Peyer's patch (tissue), 4 donors: ENCODE results near the gene EFNB2.

Experiments used
- CTCF ChIP-seq, 6 experiments: fragments of 450-650 bp in 4 of 6; fragments of 200-600 bp in 2 of 6; sonication (generic) in 1 of 6; IDR thresholded peaks; one replicate each; pipeline ENCODE4 v1.5.1; 2017 to 2019; ENCODE audit warnings: antibody characterized with exemption in 6 of 6, mild to moderate bottlenecking in 3 of 6, moderate library complexity in 1 of 6
- POLR2A ChIP-seq, 2 donors: fragments of 450-650 bp; IDR thresholded peaks; one replicate each; pipeline ENCODE4 v1.5.1; 2017; ENCODE audit warnings: antibody characterized with exemption in 2 of 2, mild to moderate bottlenecking in 2 of 2, moderate library complexity in 2 of 2

- TF ChIP-seq CTCF (IDR thresholded peaks at IDR 0.05): no peak
- no peak for TF ChIP-seq POLR2A (IDR thresholded peaks at IDR 0.05)
These were observed 30.2 kb downstream of the EFNB2 start for GRCh38 chr13:106505295-106505694.
